Activated T-helper 2 cell treated with anti-CD3 and anti-CD28 coated beads, Interferon-gamma antibody, Interleukin-2, Interleukin-4, amounts not matched to agents 10 μg/mL and 5 μg/mL and 100 μg/mL, durations not matched to agents 14 hours and 24 hours and 36 hours (primary cell): ENCODE measurements around the gene ITPRID1. TPM values are rescaled to one million over a fixed set of nuclear protein-coding genes. Genes with fewer than 3 reads are reported as not detected.

Experiments used
- DNase-seq: peaks from one replicate; pipeline ENCODE4 v3.0.0; 2021; ENCODE audit warnings: low spot score
- H3K27ac Mint-ChIP-seq: one replicate; pipeline ENCODE4 v1.8.0; 2021; ENCODE audit warnings: mixed read lengths
- H3K27me3 Mint-ChIP-seq: one replicate; pipeline ENCODE4 v1.8.0; 2021; ENCODE audit warnings: low read depth, mixed read lengths
- H3K36me3 Mint-ChIP-seq: one replicate; pipeline ENCODE4 v1.8.0; 2021; ENCODE audit warnings: low read depth, mixed read lengths
- H3K4me1 Mint-ChIP-seq: one replicate; pipeline ENCODE4 v1.8.0; 2021; ENCODE audit warnings: low read depth, mixed read lengths
- H3K4me3 Mint-ChIP-seq: one replicate; pipeline ENCODE4 v1.8.0; 2021; ENCODE audit warnings: low read depth, mild to moderate bottlenecking, moderate library complexity, mixed read lengths
- H3K9me3 Mint-ChIP-seq: one replicate; pipeline ENCODE4 v1.8.0; 2021; ENCODE audit warnings: mixed read lengths
- intact Hi-C: fragments of 100-400 bp; cut with micrococcal nuclease; formaldehyde crosslinking; loops from one replicate; pipeline ENCODE4 v1.15.1; 2023
- total RNA-seq: library from RNA; stranded (reverse); gene quantifications from 2 replicates; pipeline ENCODE4 v1.2.3, GENCODE V29; 2022

The ITPRID1 gene
- total RNA-seq, 1 donor from 2014 or later: not detected

- no peaks in the 10 kb centered on the region for H3K4me1 Mint-ChIP-seq
- no peak overlapping the region for H3K4me3 Mint-ChIP-seq
- H3K9me3 Mint-ChIP-seq: no peaks in the 10 kb centered on the region
- DNase-seq: no peak
- H3K27me3 Mint-ChIP-seq: no peaks in the 10 kb centered on the region
- intact Hi-C loops: no loop called here
- H3K27ac Mint-ChIP-seq: no peak overlapping the region
- H3K36me3 Mint-ChIP-seq: no peaks in the 10 kb centered on the region
These were observed 23.0 kb upstream of the ITPRID1 start for GRCh38 chr7:31490796-31491314.

GRCh38 chr7:31492086-31492485, 21.8 kb upstream of the ITPRID1 start:
- H3K27me3 Mint-ChIP-seq: no peaks in the 10 kb centered on the region
- intact Hi-C loops: no loop called here
- DNase-seq: no peak
- H3K36me3 Mint-ChIP-seq: no peaks in the 10 kb centered on the region
- H3K4me3 Mint-ChIP-seq: no peak overlapping the region
- no peaks in the 10 kb centered on the region for H3K9me3 Mint-ChIP-seq
- H3K4me1 Mint-ChIP-seq: no peaks in the 10 kb centered on the region
- H3K27ac Mint-ChIP-seq: no peak overlapping the region

GRCh38 chr7:31493714-31494181, 20.1 kb upstream of the ITPRID1 start:
- H3K27me3 Mint-ChIP-seq: no peaks in the 10 kb centered on the region
- H3K4me1 Mint-ChIP-seq: no peaks in the 10 kb centered on the region
- H3K27ac Mint-ChIP-seq: no peak overlapping the region
- no peak overlapping the region for H3K4me3 Mint-ChIP-seq
- H3K36me3 Mint-ChIP-seq: no peaks in the 10 kb centered on the region
- no peaks in the 10 kb centered on the region for H3K9me3 Mint-ChIP-seq
- DNase-seq: no peak
- intact Hi-C loops: no loop called here

GRCh38 chr7:31494421-31494820, 19.5 kb upstream of the ITPRID1 start:
- Mint-ChIP-seq H3K27me3 (no peaks in the 10 kb centered on the region), H3K9me3 (no peaks in the 10 kb centered on the region), H3K36me3 (no peaks in the 10 kb centered on the region), H3K4me1 (no peaks in the 10 kb centered on the region), H3K4me3 (no peak overlapping the region), H3K27ac (no peak overlapping the region)
- intact Hi-C loops: no loop called here
- DNase-seq: no peak

- no peaks in the 10 kb centered on the region for H3K36me3 Mint-ChIP-seq
- intact Hi-C loops: no loop called here
- no peaks in the 10 kb centered on the region for H3K4me1 Mint-ChIP-seq
- no peak overlapping the region for H3K4me3 Mint-ChIP-seq
- H3K9me3 Mint-ChIP-seq: no peaks in the 10 kb centered on the region
- no peaks in the 10 kb centered on the region for H3K27me3 Mint-ChIP-seq
- no peak for DNase-seq
- H3K27ac Mint-ChIP-seq: no peak overlapping the region
These were observed 18.2 kb upstream of the ITPRID1 start for GRCh38 chr7:31495653-31496052.

- Mint-ChIP-seq H3K27ac (no peak overlapping the region), H3K27me3 (no peaks in the 10 kb centered on the region), H3K36me3 (no peaks in the 10 kb centered on the region), H3K9me3 (no peaks in the 10 kb centered on the region), H3K4me3 (no peak overlapping the region), H3K4me1 (no peaks in the 10 kb centered on the region)
- intact Hi-C loops: no loop called here
- no peak for DNase-seq
These were observed 16.4 kb upstream of the ITPRID1 start for GRCh38 chr7:31497516-31497915.

GRCh38 chr7:31500656-31501055, 13.2 kb upstream of the ITPRID1 start:
- no peaks in the 10 kb centered on the region for H3K9me3 Mint-ChIP-seq
- no peak for DNase-seq
- no peaks in the 10 kb centered on the region for H3K27me3 Mint-ChIP-seq
- no peaks in the 10 kb centered on the region for H3K36me3 Mint-ChIP-seq
- H3K4me3 Mint-ChIP-seq: no peak overlapping the region
- H3K4me1 Mint-ChIP-seq: no peaks in the 10 kb centered on the region
- H3K27ac Mint-ChIP-seq: no peak overlapping the region
- intact Hi-C loops: no loop called here

GRCh38 chr7:31508823-31509222, 5.1 kb upstream of the ITPRID1 start:
- peaks cover 28% of the 10 kb centered on the region for H3K9me3 Mint-ChIP-seq
- DNase-seq: no peak
- H3K4me1 Mint-ChIP-seq: no peaks in the 10 kb centered on the region
- H3K4me3 Mint-ChIP-seq: no peak overlapping the region
- H3K27me3 Mint-ChIP-seq: no peaks in the 10 kb centered on the region
- intact Hi-C loops: no loop called here
- H3K36me3 Mint-ChIP-seq: no peaks in the 10 kb centered on the region
- no peak overlapping the region for H3K27ac Mint-ChIP-seq

GRCh38 chr7:31512166-31512565, 1.7 kb upstream of the ITPRID1 start:
- no peak overlapping the region for H3K27ac Mint-ChIP-seq
- intact Hi-C loops: no loop called here
- DNase-seq: no peak
- no peaks in the 10 kb centered on the region for H3K4me1 Mint-ChIP-seq
- H3K36me3 Mint-ChIP-seq: no peaks in the 10 kb centered on the region
- peaks cover 32% of the 10 kb centered on the region for H3K9me3 Mint-ChIP-seq
- no peak overlapping the region for H3K4me3 Mint-ChIP-seq
- no peaks in the 10 kb centered on the region for H3K27me3 Mint-ChIP-seq

GRCh38 chr7:31516680-31517502, 3.0 kb downstream of the ITPRID1 start:
- Mint-ChIP-seq H3K4me1 (no peaks in the 10 kb centered on the region), H3K27me3 (no peaks in the 10 kb centered on the region), H3K9me3 (peaks cover 12% of the 10 kb centered on the region), H3K36me3 (no peaks in the 10 kb centered on the region), H3K27ac (no peak overlapping the region), H3K4me3 (no peak overlapping the region)
- intact Hi-C loops: no loop called here
- DNase-seq: no peak

- no peaks in the 10 kb centered on the region for H3K36me3 Mint-ChIP-seq
- intact Hi-C loops: no loop called here
- no peak overlapping the region for H3K27ac Mint-ChIP-seq
- no peak for DNase-seq
- no peaks in the 10 kb centered on the region for H3K27me3 Mint-ChIP-seq
- H3K9me3 Mint-ChIP-seq: peaks cover 11% of the 10 kb centered on the region
- no peak overlapping the region for H3K4me3 Mint-ChIP-seq
- no peaks in the 10 kb centered on the region for H3K4me1 Mint-ChIP-seq
These were observed 3.6 kb downstream of the ITPRID1 start for GRCh38 chr7:31517513-31517912.

- H3K27me3 Mint-ChIP-seq: no peaks in the 10 kb centered on the region
- H3K36me3 Mint-ChIP-seq: no peaks in the 10 kb centered on the region
- H3K4me3 Mint-ChIP-seq: no peak overlapping the region
- H3K27ac Mint-ChIP-seq: no peak overlapping the region
- intact Hi-C loops: no loop called here
- no peak for DNase-seq
- peaks cover 11% of the 10 kb centered on the region for H3K9me3 Mint-ChIP-seq
- H3K4me1 Mint-ChIP-seq: no peaks in the 10 kb centered on the region
These were observed 4.9 kb downstream of the ITPRID1 start for GRCh38 chr7:31518766-31519165.

- DNase-seq: no peak
- Mint-ChIP-seq H3K36me3 (no peaks in the 10 kb centered on the region), H3K9me3 (peaks cover 3% of the 10 kb centered on the region), H3K4me3 (no peak overlapping the region), H3K27ac (no peak overlapping the region), H3K27me3 (no peaks in the 10 kb centered on the region), H3K4me1 (no peaks in the 10 kb centered on the region)
- intact Hi-C loops: no loop called here
These were observed 7.6 kb downstream of the ITPRID1 start for GRCh38 chr7:31521336-31522010.
